HFF-Myc (cell line): ENCODE measurements around the gene DHRS1.

Source experiments
- DNase-seq: peaks from one replicate; pipeline ENCODE4 v3.0.0-alpha.2; 2011; ENCODE audit warnings: low read depth; ENCODE audit errors: extremely low read depth
- H3K4me3 ChIP-seq: replicated peaks from 2 replicates; pipeline ENCODE4 v1.5.1; 2011; ENCODE audit warnings: low read depth, mild to moderate bottlenecking, control low read depth, low read length
- CTCF ChIP-seq: IDR thresholded peaks from 2 replicates; pipeline ENCODE4 v1.5.1; 2012; ENCODE audit warnings: mild to moderate bottlenecking, low read depth, low read length, control low read depth; ENCODE audit errors: missing control alignments

DHRS1 gene

GRCh38 chr14:24313913-24314312 lies 14.3 kb upstream of the DHRS1 start:
- DNase-seq, result no peak
- H3K4me3 ChIP-seq, result no peak overlapping the region

GRCh38 chr14:24312736-24313507 lies 13.3 kb upstream of the DHRS1 start:
- no peak for TF ChIP-seq CTCF
- H3K4me3 ChIP-seq, result no peak overlapping the region
- no peak for DNase-seq

More at GRCh38 chr14:24313913-24314312, 14.3 kb upstream of the DHRS1 start:
- no peak for TF ChIP-seq CTCF

- no peak for DNase-seq
- TF ChIP-seq CTCF, result no peak
- no peak overlapping the region for H3K4me3 ChIP-seq
Observed at GRCh38 chr14:24311837-24312615, 12.4 kb upstream of the DHRS1 start.

- DNase-seq, result no peak
- H3K4me3 ChIP-seq, result 0 out of 2 replicates have a peak within 1 kb of the TSS, but pooled peaks have one; percentile 3
- peak; percentile 7 for TF ChIP-seq CTCF
Observed at GRCh38 chr14:24310646-24311604, 11.3 kb upstream of the DHRS1 start, which contains the start of gene LTB4R. Gene LTB4R (plus strand): TSS chr14:24311502. CDS start chr14:24315652, 4,150 bp downstream.

GRCh38 chr14:24310265-24310645 lies 10.7 kb upstream of the DHRS1 start:
- no peak for DNase-seq
- no peak for TF ChIP-seq CTCF
- H3K4me3 ChIP-seq, result no peak overlapping the region
